GM12864 (cell line): ENCODE data around the gene MRPS34.

Experiments
- DNase-seq: peaks from one replicate; pipeline ENCODE4 v3.0.0-alpha.2; 2011; ENCODE audit warnings: low read depth
- H3K4me3 ChIP-seq: 2 replicates; pipeline ENCODE4 v1.5.1; 2011; ENCODE audit warnings: mild to moderate bottlenecking, low read depth, low read length, control low read depth
- TF ChIP-seq, protein P1 (sequence below): IDR thresholded peaks from 2 replicates; pipeline ENCODE4 v1.5.1; 2011; ENCODE audit warnings: low read depth, mild to moderate bottlenecking, moderate library complexity, low read length, control low read depth, inconsistent platforms; ENCODE audit errors: missing control alignments

MRPS34 gene

GRCh38 chr16:1790261-1790610 lies 17.3 kb upstream of the MRPS34 start:
- DNase-seq: no peak
- TF ChIP-seq, protein P1, sequence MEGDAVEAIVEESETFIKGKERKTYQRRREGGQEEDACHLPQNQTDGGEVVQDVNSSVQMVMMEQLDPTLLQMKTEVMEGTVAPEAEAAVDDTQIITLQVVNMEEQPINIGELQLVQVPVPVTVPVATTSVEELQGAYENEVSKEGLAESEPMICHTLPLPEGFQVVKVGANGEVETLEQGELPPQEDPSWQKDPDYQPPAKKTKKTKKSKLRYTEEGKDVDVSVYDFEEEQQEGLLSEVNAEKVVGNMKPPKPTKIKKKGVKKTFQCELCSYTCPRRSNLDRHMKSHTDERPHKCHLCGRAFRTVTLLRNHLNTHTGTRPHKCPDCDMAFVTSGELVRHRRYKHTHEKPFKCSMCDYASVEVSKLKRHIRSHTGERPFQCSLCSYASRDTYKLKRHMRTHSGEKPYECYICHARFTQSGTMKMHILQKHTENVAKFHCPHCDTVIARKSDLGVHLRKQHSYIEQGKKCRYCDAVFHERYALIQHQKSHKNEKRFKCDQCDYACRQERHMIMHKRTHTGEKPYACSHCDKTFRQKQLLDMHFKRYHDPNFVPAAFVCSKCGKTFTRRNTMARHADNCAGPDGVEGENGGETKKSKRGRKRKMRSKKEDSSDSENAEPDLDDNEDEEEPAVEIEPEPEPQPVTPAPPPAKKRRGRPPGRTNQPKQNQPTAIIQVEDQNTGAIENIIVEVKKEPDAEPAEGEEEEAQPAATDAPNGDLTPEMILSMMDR: no peak
- H3K4me3 ChIP-seq: no peak overlapping the region

GRCh38 chr16:1789643-1790045 lies 16.7 kb upstream of the MRPS34 start:
- no peak overlapping the region for H3K4me3 ChIP-seq
- DNase-seq: no peak
- TF ChIP-seq, protein P1: no peak

GRCh38 chr16:1788708-1789100 lies 15.8 kb upstream of the MRPS34 start:
- no peak for DNase-seq
- TF ChIP-seq, protein P1: no peak
- H3K4me3 ChIP-seq: no peak overlapping the region

GRCh38 chr16:1788095-1788707 lies 15.3 kb upstream of the MRPS34 start:
- no peak for DNase-seq
- H3K4me3 ChIP-seq: no peak overlapping the region
- TF ChIP-seq, protein P1: no peak

DNA sequence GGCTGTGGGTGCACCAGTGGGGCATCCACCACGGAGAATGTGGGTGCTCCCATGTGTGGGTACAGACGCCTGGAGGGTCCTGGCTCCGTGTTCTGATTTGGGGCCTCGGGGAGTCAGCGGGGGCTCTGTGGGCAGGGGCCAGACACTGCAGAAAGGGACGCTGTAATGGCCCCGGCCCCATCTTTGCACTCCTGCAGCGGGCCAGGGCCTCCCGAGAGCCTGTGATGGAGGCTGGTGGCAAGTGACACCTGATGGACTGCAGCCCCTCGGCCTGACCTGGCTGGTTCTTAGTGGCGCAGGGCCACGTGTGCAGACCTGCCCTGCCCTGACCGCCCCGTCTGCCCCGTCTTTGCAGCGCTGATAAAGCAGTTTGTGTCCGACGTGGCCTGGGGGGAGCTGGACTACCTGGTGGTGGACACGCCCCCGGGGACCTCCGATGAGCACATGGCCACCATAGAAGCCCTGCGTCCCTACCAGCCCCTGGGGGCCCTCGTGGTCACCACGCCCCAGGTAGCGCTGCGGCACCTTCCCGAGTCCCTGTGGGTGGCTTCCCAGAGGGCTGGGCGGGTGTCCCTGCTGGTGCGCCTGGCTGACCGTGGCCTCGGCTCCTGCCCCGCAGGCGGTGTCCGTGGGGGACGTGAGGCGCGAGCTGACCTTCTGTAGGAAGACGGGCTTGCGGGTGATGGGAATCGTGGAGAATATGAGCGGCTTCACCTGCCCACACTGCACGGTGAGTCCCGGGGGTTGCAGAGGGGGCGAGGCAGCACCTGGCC lies 14.6 kb upstream of the MRPS34 start:
- no peak for DNase-seq
- TF ChIP-seq, protein P1: no peak

DNA sequence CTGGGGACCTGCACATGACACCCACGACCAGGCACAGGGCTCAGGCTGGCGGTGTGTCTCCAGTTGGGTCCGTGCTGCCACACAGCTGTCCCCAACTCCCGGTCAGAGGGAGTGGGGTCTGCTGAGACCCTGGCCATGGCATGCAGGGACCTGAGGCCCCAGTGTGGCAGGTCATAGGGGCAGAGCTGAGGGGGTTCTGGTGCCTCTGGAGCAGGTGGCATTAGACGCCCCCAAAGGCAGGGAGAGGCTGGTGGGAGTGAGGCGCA lies 14.1 kb upstream of the MRPS34 start:
- DNase-seq: no peak
- H3K4me3 ChIP-seq: no peak overlapping the region
- TF ChIP-seq, protein P1: no peak

More for the DNA sequence above, 14.6 kb upstream of the MRPS34 start:
- H3K4me3 ChIP-seq: no peak overlapping the region
